Pancreas (tissue), 10 donors: ENCODE results near the gene MICB. TPM values are rescaled to one million over a fixed set of nuclear protein-coding genes. Genes with fewer than 3 reads are reported as not detected.

ENCODE experiments used
- ATAC-seq, 4 donors: fragments of 200-7000 bp; cut with Tn5 transposase; one replicate each; pipeline versions ENCODE4 v1.8.0 to v1.9.1; 2020; ENCODE audit warnings: mild to moderate bottlenecking in 4 of 4, moderate library complexity in 4 of 4
- DNase-seq, 6 donors: peaks; one replicate each; pipeline ENCODE4 v3.0.0-alpha.2; 2020
- FAIRE-seq: peaks from 2 replicates; lab custom pipeline; 2012; peaks lifted over from hg19 to GRCh38; lab: Jason Lieb, UNC
- H3K27ac ChIP-seq, 4 donors: fragments of 200-600 bp; sonication (generic); 1 replicate in 3 of 4; 2 replicates in 1 of 4; pipeline versions ENCODE4 v1.5.0 to v1.8.0; 2020
- H3K27me3 ChIP-seq, 4 donors: fragments of 200-600 bp; one replicate each; pipeline ENCODE4 v1.8.0; 2021
- H3K36me3 ChIP-seq, 3 donors: fragments of 200-600 bp; sonication (generic) in 1 of 3; one replicate each; pipeline versions ENCODE4 v1.5.0 to v1.8.0; 2020 to 2021
- H3K4me1 ChIP-seq, 3 donors: fragments of 200-600 bp; one replicate each; pipeline ENCODE4 v1.8.0; 2021
- H3K4me3 ChIP-seq, 4 donors: fragments of 200-600 bp; sonication (generic) in 2 of 4; one replicate each; pipeline versions ENCODE4 v1.5.0 to v1.8.0; 2020 to 2021
- H3K9me3 ChIP-seq, 4 donors: fragments of 200-600 bp; one replicate each; pipeline ENCODE4 v1.8.0; 2021
- WGBS, 2 donors: extraction: QIAGEN DNeasy Blood & Tissue Kit; methylation state at CpG; one replicate each; pipeline ENCODE4 v1.1.7; 2013; 5-methylcytosine and 5-hydroxymethylcytosine counted together
- intact Hi-C, 3 donors: fragments of 100-400 bp; cut with DNase I; formaldehyde crosslinking; loops; one replicate each; pipeline versions ENCODE4 v1.11.1 to v1.14.2; 2022
- polyA plus RNA-seq, 2 donors: library from polyadenylated mRNA; stranded (reverse); fragments of 200-250 nt; gene quantifications; one replicate each; pipeline ENCODE4 v1.2.3, GENCODE V29; 2013
- total RNA-seq, 6 donors: library from RNA; stranded (reverse); fragmentation: NEBNext Ultra II Directional in 4 of 6; extraction: Animal tissue kit (Norgen Biotek cat#: 25700) in 4 of 6; gene quantifications; one replicate each; pipeline versions ENCODE4 v1.2.1 to v1.2.4, GENCODE V29; 2021 to 2023
- TF ChIP-seq, protein P1 (sequence below), 4 donors: fragments of 200-600 bp; sonication (generic) in 3 of 4; IDR thresholded peaks; one replicate each; pipeline versions ENCODE4 v1.5.0 to v1.8.0; 2021; ENCODE audit warnings: antibody characterized with exemption in 4 of 4
- donor health status: healthy with polysubstance abuse.
- donor health status: DM: no; HTN: no; CAD: no; lungs with moderate emphysema.
- donor health status: DM: no; HTN: no; CAD: no.
- donor health status: control.
- donor health status: control.
- donor health status: Bipolar disorder and iron deficiency.
- donor health status: DM: yes; HTN: yes; CAD: no.
- donor health status: DM: no; HTN: no; CAD: no.
- donor health status: DM: no; HTN: no; CAD: no.
- donor health status: DM: yes; HTN: yes; CAD: no.

Gene MICB
- total and polyA plus RNA-seq, 8 donors = 0.23 to 1.7 (median 0.51) TPM

DNA sequence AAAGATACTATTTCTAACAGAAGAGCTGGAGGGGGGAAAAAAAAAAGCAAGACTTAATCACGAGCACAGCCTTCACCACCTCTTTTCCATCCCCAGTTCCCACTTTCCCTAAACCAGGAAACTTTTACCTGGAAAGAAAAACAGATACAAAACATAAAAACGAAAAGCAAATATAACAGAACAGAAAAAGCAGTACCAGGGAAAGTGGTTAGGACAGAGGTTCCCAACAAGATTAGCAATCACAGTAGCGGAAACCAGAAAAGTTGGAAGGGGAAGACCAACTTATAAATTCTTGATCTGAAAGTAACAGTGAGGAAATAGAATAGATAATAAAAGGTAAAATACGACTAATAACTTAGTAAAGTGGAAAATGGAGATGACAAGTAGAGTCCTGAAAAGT, 42.7 kb downstream of the MICB start:
- FAIRE-seq = no peak
- Histone ChIP-seq H3K4me3 (peak overlapping the region; percentile 51 to 67 (median 59)), H3K4me1 (peaks cover 22 to 32% (median 22%) of the 10 kb centered on the region in 3 donors), H3K36me3 (peaks cover 7 to 37% (median 25%) of the 10 kb centered on the region in 3 donors), H3K9me3 (no peaks in the 10 kb centered on the region), H3K27ac (peak overlapping the region in 2 of 4 donors; percentile 93 to 96), H3K27me3 (no peaks in the 10 kb centered on the region)
- 6 to 8% methylated on average over 4 of the region's 4 CpGs for WGBS, 2 donors
- no peak for ATAC-seq
- TF ChIP-seq, protein P1, sequence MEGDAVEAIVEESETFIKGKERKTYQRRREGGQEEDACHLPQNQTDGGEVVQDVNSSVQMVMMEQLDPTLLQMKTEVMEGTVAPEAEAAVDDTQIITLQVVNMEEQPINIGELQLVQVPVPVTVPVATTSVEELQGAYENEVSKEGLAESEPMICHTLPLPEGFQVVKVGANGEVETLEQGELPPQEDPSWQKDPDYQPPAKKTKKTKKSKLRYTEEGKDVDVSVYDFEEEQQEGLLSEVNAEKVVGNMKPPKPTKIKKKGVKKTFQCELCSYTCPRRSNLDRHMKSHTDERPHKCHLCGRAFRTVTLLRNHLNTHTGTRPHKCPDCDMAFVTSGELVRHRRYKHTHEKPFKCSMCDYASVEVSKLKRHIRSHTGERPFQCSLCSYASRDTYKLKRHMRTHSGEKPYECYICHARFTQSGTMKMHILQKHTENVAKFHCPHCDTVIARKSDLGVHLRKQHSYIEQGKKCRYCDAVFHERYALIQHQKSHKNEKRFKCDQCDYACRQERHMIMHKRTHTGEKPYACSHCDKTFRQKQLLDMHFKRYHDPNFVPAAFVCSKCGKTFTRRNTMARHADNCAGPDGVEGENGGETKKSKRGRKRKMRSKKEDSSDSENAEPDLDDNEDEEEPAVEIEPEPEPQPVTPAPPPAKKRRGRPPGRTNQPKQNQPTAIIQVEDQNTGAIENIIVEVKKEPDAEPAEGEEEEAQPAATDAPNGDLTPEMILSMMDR (IDR thresholded peaks at IDR 0.05) = no peak
- intact Hi-C loops = no loop called here
- DNase-seq = no peak

DNA sequence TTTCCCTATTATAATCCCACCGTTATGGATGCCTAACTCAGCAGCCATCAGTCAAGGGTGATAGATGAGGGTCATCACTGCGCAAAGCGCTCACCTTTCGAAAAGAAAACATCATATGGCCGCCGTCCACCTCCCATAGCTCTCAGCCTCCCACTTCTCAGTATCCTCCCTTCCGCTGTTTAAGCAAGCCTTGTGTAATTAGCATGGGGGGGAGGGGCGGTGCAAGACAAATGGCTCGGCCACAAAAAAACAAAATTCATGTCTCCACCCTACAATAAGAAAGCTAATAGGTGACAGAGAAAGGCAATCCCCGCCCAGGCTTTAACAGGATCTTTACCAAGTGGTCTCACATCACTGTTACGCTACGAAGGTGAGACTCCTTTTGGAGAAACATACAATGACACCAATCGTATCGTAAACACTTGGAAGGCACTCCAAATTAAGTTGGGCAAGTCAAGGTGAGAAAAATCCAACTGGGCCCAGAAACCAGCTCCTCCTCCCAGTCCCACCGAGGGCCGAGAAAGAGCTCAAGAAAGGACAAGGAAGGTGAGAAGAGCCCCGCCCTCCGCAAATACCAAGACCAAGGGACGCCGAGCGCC, 43.2 kb downstream of the MICB start:
- H3K27ac ChIP-seq = peak overlapping the region; percentile 78 to 96 (median 92)
- WGBS, 2 donors = 0 to 1% methylated on average over 21 of the region's 21 CpGs
- FAIRE-seq = no peak
- H3K9me3 ChIP-seq = no peaks in the 10 kb centered on the region
- peak overlapping the region; percentile 51 to 67 (median 59) for H3K4me3 ChIP-seq
- peak in 3 of 4 donors; percentile 24 to 49 (median 37) for ATAC-seq
- intact Hi-C loops = no loop called here
- H3K27me3 ChIP-seq = no peaks in the 10 kb centered on the region
- H3K4me1 ChIP-seq = peaks cover 22 to 32% (median 22%) of the 10 kb centered on the region in 3 donors
- DNase-seq = peak in 3 of 6 donors; percentile 36 to 53 (median 43)
- peaks cover 5 to 32% (median 20%) of the 10 kb centered on the region in 3 donors for H3K36me3 ChIP-seq
- TF ChIP-seq, protein P1 (IDR thresholded peaks at IDR 0.05) = no peak

DNA sequence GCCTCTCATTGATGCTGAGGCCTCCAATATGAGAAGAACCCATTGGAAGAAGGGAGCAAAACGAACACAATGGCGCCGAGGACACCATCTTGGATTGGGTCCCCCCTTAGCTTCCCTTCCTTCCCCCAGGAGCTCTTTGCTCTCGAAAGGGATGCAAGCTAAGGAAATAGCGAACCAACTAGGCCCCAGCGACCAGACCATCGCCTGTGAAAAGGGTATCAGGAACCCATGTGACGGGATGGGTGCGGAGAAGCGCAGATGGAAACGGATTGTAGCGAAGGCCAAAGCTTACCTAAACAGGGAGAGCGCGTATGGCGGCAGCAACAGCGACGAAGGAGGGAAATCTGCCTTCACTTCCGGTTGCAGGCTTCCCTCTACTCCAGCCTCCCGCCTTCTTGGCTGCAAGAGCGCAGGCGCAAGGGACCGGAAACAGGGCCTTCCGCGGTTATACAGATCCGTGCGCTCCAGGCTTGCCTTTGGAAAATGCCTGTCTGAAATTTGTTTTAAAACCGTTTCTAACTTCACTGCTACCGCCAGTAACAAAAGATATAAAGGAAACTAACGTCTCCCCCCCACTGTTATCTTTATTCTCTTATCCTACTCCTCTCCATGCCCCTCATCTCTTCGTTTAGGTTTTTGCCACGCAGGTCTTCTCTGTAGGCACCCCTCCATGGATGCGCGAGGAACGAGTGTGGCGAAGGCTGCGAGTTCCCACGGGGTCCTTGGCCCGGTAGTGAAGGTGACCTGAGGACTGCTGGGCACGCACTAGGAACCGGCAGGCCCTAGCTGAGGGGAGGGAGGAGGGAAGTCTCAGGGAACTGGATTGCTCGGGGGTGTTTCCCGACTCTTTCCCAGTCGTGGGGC, 43.9 kb downstream of the MICB start, which contains the start of gene DDX39B:
DDX39B (minus strand) TSS at position 346 of the 864 bp plus-strand sequence. CDS start 1,471 bp downstream, outside the sequence.
- ATAC-seq (peak; percentile 85 to 94 (median 89)), FAIRE-seq (no peak), DNase-seq (peak; percentile 93 to 98 (median 96))
- Histone ChIP-seq H3K36me3 (peaks cover 4 to 25% (median 12%) of the 10 kb centered on the region in 3 donors), H3K27me3 (no peaks in the 10 kb centered on the region), H3K4me1 (peaks cover 22 to 32% (median 22%) of the 10 kb centered on the region in 3 donors), H3K4me3 (peak within 1 kb of the TSS; percentile 51 to 67 (median 59)), H3K27ac (peak within 1 kb of the TSS; percentile 78 to 96 (median 92)), H3K9me3 (no peaks in the 10 kb centered on the region)
- intact Hi-C loops = no loop called here
- WGBS, 2 donors = 0% methylated on average over 43 of the region's 43 CpGs
- TF ChIP-seq, protein P1 (IDR thresholded peaks at IDR 0.05) = no peak

DNA sequence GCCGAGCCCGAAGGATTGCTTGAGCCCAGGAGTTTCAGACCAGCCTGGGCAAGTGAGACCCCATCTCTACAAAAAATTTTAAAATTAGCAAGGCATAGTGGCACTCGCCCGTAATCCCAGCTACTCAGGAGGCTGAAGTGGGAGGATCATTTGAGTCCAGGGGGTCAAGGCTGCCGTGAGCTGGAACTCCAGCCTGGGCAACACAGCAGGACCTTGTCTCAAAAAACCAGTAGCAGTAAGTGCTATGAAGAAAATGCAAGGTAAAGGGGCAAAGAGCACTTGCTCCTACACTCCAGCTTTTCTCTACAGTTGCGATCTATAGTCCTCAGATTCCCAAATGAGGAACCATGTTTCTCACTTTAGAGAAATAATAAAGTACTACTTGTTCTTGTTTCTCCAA, 45.7 kb downstream of the MICB start:
- Histone ChIP-seq H3K36me3 (peaks cover 0 to 7% (median 5%) of the 10 kb centered on the region in 3 donors), H3K4me3 (no peak overlapping the region), H3K27ac (no peak overlapping the region), H3K9me3 (no peaks in the 10 kb centered on the region), H3K4me1 (peaks cover 23 to 35% (median 31%) of the 10 kb centered on the region in 3 donors), H3K27me3 (no peaks in the 10 kb centered on the region)
- intact Hi-C loops = no loop called here
- FAIRE-seq (no peak), DNase-seq (no peak), ATAC-seq (no peak)
- TF ChIP-seq, protein P1 (IDR thresholded peaks at IDR 0.05) = no peak
- 92% methylated on average over 6 of the region's 6 CpGs for WGBS, 2 donors
